IMR-90 (cell line): ENCODE data around the gene SLIT1.

Source experiments
- CEBPB ChIP-seq: IDR thresholded peaks from 2 replicates; pipeline ENCODE4 v1.6.1; 2012; ENCODE audit warnings: low read depth, low read length, improper control_type of control experiment
- FOS ChIP-seq: fragments of 150-350 bp; IDR thresholded peaks from 2 replicates; pipeline ENCODE4 v1.6.1; 2016; ENCODE audit warnings: low read depth, low read length
- MAFK ChIP-seq: IDR thresholded peaks from 2 replicates; pipeline ENCODE4 v1.6.1; 2012; ENCODE audit warnings: low read depth, low read length, improper control_type of control experiment
- MXI1 ChIP-seq: IDR thresholded peaks from 2 replicates; pipeline ENCODE4 v1.6.1; 2012; ENCODE audit warnings: low read depth, mild to moderate bottlenecking, low read length, moderate library complexity, borderline replicate concordance
- NFE2L2 ChIP-seq: fragments of 150-350 bp; IDR thresholded peaks from 2 replicates; pipeline ENCODE4 v1.6.1; 2016; ENCODE audit warnings: low read depth, mild to moderate bottlenecking, low read length
- POLR2A ChIP-seq: IDR thresholded peaks from 2 replicates; pipeline ENCODE4 v1.6.1; 2012; ENCODE audit warnings: mild to moderate bottlenecking, low read depth, low read length
- RAD21 ChIP-seq: IDR thresholded peaks from 2 replicates; pipeline ENCODE4 v1.6.1; 2012; ENCODE audit warnings: low read length, improper control_type of control experiment
- RFX5 ChIP-seq: IDR thresholded peaks from 2 replicates; pipeline ENCODE4 v1.8.0; 2012; ENCODE audit warnings: low read depth, mild to moderate bottlenecking, low read length, moderate library complexity
- TF ChIP-seq, protein P1 (sequence below): conservative IDR thresholded peaks from 2 replicates; pipeline ENCODE4 v1.5.1; 2012; ENCODE audit warnings: mild to moderate bottlenecking, low read depth, low read length, improper control_type of control experiment
- TF ChIP-seq, protein P2 (sequence below): fragments of 150-350 bp; IDR thresholded peaks from 2 replicates; pipeline ENCODE4 v1.6.1; 2017; ENCODE audit warnings: mild to moderate bottlenecking, antibody characterized with exemption, low read length, low read depth

DNA sequence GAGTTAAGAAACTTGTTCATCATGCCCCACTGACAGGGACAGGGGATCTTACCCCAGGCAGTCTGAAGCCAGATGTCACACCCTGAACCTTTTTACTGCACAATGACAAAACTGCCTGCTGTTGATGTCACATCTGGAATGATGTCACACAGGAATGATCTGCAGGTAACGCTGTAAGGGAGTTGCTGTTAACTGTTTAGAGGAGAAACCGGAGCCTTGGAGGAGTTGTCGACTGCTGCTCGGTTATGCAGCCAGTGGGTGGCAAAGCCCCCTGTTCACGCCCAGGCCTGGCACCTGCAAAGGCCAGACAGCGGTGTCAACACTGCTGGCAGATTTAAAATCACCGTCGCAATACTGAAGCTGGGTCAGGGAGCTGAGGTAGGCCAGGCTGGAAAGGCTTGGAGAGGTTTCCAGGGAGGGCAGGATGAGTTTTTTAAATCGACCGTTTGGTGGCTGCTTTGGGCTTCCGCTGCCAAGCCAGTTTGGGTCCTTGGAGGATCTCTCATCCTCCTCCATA is 10.0 kb upstream of the SLIT1 start:
- TF ChIP-seq POLR2A (no peak), NFE2L2 (no peak), CEBPB (no peak), MXI1 (no peak), MAFK (no peak), FOS (no peak), RAD21 (no peak), RFX5 (no peak)
- TF ChIP-seq, protein P1, sequence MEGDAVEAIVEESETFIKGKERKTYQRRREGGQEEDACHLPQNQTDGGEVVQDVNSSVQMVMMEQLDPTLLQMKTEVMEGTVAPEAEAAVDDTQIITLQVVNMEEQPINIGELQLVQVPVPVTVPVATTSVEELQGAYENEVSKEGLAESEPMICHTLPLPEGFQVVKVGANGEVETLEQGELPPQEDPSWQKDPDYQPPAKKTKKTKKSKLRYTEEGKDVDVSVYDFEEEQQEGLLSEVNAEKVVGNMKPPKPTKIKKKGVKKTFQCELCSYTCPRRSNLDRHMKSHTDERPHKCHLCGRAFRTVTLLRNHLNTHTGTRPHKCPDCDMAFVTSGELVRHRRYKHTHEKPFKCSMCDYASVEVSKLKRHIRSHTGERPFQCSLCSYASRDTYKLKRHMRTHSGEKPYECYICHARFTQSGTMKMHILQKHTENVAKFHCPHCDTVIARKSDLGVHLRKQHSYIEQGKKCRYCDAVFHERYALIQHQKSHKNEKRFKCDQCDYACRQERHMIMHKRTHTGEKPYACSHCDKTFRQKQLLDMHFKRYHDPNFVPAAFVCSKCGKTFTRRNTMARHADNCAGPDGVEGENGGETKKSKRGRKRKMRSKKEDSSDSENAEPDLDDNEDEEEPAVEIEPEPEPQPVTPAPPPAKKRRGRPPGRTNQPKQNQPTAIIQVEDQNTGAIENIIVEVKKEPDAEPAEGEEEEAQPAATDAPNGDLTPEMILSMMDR: no peak
- TF ChIP-seq, protein P2, sequence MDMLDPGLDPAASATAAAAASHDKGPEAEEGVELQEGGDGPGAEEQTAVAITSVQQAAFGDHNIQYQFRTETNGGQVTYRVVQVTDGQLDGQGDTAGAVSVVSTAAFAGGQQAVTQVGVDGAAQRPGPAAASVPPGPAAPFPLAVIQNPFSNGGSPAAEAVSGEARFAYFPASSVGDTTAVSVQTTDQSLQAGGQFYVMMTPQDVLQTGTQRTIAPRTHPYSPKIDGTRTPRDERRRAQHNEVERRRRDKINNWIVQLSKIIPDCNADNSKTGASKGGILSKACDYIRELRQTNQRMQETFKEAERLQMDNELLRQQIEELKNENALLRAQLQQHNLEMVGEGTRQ: no peak
